HEK293T (cell line): ENCODE measurements around the gene OPHN1.

Experiments used
- CTBP1 ChIP-seq: fragments of 450-650 bp; IDR thresholded peaks from 2 replicates; pipeline ENCODE4 v1.6.1; 2016; ENCODE audit warnings: borderline replicate concordance
- FOXA1 ChIP-seq: fragments of 450-650 bp; IDR thresholded peaks from 2 replicates; pipeline ENCODE4 v1.6.1; 2016; ENCODE audit warnings: mild to moderate bottlenecking
- SP1 ChIP-seq: fragments of 450-650 bp; IDR thresholded peaks from 2 replicates; pipeline ENCODE4 v1.6.1; 2017

DNA sequence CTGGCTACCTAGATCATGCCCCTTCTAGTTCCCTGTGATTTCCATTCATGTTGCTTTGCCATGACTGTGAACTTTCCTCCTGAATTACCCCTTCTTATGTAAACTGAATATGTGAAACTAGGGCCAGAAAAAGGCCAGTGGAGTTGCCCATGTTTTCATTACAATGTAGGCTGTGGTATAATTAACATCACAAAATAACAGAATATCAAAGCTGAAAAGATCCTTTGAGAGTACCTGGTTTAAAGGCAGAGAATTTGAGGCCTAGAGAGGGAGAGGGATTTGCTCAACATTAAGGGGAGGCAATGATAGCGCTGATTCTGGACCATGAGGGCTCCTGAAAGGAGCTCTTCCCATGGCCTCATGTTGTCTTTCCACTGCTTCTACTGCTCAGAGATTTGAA is 392.2 kb downstream of the OPHN1 start:
- no peak for TF ChIP-seq SP1
- TF ChIP-seq CTBP1 = no peak
- no peak for TF ChIP-seq FOXA1
